ENCODE results near the gene LRRC53. TPM values are rescaled to one million over a fixed set of nuclear protein-coding genes. Genes with fewer than 3 reads are reported as not detected.

Gene LRRC53
- total RNA-seq, 1 donor from 2014 or later = 0.07 TPM

DNA sequence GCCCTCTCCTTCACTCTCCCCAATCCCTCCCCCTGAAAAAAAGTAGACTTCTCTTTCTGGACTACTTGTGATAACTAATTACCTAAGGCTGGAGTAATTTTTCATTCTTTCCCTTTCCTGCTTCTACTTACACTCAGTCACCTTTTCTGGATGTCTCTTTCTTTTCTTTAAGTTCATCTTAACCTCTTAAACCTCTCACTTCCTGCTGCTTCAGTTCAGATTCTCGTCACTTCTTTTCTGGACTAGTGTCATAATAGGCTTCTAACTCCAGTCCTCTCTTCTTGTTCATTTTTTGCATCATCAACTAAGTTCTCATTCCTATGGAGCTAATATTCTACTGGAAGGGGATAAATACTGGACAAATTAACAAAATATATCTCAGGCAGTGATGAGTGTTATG lies 75.4 kb downstream of the LRRC53 start:
- DNase-seq (ENCODE audit: low spot score, unreplicated experiment) = no peak
- Mint-ChIP-seq H3K27me3 (no peaks in the 10 kb centered on the region), H3K4me1 (ENCODE audit: low read depth) (no peaks in the 10 kb centered on the region), H3K4me3 (ENCODE audit: low read depth) (no peak overlapping the region), H3K9me3 (ENCODE audit: low read depth) (no peaks in the 10 kb centered on the region), H3K27ac (no peak overlapping the region), H3K36me3 (ENCODE audit: insufficient read depth) (no peaks in the 10 kb centered on the region)
- TF ChIP-seq, protein P1, sequence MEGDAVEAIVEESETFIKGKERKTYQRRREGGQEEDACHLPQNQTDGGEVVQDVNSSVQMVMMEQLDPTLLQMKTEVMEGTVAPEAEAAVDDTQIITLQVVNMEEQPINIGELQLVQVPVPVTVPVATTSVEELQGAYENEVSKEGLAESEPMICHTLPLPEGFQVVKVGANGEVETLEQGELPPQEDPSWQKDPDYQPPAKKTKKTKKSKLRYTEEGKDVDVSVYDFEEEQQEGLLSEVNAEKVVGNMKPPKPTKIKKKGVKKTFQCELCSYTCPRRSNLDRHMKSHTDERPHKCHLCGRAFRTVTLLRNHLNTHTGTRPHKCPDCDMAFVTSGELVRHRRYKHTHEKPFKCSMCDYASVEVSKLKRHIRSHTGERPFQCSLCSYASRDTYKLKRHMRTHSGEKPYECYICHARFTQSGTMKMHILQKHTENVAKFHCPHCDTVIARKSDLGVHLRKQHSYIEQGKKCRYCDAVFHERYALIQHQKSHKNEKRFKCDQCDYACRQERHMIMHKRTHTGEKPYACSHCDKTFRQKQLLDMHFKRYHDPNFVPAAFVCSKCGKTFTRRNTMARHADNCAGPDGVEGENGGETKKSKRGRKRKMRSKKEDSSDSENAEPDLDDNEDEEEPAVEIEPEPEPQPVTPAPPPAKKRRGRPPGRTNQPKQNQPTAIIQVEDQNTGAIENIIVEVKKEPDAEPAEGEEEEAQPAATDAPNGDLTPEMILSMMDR (IDR thresholded peaks at IDR 0.05; ENCODE audit: unreplicated experiment) = no peak

DNA sequence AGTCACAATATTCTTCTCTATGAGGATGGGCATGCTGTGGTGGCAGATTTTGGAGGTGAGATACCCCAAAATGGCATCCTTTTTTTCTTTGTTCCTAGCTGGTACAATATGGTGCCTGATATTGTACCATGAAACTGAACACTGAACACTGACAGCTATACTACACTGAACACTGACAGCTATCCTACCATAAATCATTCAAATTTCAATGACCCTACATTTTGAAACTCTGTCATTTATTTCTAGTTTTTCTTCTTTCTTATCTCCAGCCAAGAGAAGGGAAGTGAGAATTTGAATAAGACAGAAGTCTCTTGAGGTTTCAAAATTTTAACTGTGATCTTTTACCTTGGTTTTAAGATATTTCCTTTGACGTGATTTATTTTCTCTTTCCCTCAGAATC lies 76.3 kb downstream of the LRRC53 start:
- TF ChIP-seq, protein P1 (IDR thresholded peaks at IDR 0.05; ENCODE audit: unreplicated experiment) = no peak
- Mint-ChIP-seq H3K27ac (no peak overlapping the region), H3K9me3 (ENCODE audit: low read depth) (no peaks in the 10 kb centered on the region), H3K36me3 (ENCODE audit: insufficient read depth) (no peaks in the 10 kb centered on the region), H3K4me3 (ENCODE audit: low read depth) (no peak overlapping the region), H3K4me1 (ENCODE audit: low read depth) (no peaks in the 10 kb centered on the region), H3K27me3 (no peaks in the 10 kb centered on the region)
- DNase-seq (ENCODE audit: low spot score, unreplicated experiment) = no peak

DNA sequence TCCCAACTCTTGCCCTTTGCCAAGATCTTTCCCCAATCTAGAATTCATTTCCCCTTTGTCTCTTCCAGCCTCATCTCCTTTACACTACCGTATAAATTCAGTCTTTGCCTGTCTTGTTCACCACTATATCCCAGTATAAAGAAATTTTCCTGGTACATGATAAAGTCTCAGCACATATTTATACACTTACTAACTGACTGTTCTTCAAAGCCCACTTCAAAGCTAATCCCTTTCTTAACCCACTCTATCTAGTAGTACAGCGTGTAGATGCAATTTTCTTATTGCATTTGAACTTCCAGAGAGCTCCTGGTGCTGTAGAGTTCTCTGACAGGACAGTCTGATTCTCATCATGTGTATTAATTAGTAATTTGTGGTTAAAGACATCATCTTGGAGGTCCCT lies 78.1 kb downstream of the LRRC53 start:
- DNase-seq (ENCODE audit: low spot score, unreplicated experiment) = no peak
- Mint-ChIP-seq H3K27me3 (no peaks in the 10 kb centered on the region), H3K27ac (no peak overlapping the region), H3K4me3 (ENCODE audit: low read depth) (no peak overlapping the region), H3K9me3 (ENCODE audit: low read depth) (no peaks in the 10 kb centered on the region), H3K4me1 (ENCODE audit: low read depth) (peaks cover 5% of the 10 kb centered on the region), H3K36me3 (ENCODE audit: insufficient read depth) (no peaks in the 10 kb centered on the region)
- TF ChIP-seq, protein P1 (IDR thresholded peaks at IDR 0.05; ENCODE audit: unreplicated experiment) = no peak

- Mint-ChIP-seq H3K27me3 (no peaks in the 10 kb centered on the region), H3K4me1 (ENCODE audit: low read depth) (peaks cover 5% of the 10 kb centered on the region), H3K36me3 (ENCODE audit: insufficient read depth) (no peaks in the 10 kb centered on the region), H3K27ac (no peak overlapping the region), H3K4me3 (ENCODE audit: low read depth) (no peak overlapping the region), H3K9me3 (ENCODE audit: low read depth) (no peaks in the 10 kb centered on the region)
- TF ChIP-seq, protein P1 (IDR thresholded peaks at IDR 0.05; ENCODE audit: unreplicated experiment) = no peak
- DNase-seq (ENCODE audit: low spot score, unreplicated experiment) = no peak
These were observed 80.1 kb downstream of the LRRC53 start for GRCh38 chr1:74432325-74432724.

DNA sequence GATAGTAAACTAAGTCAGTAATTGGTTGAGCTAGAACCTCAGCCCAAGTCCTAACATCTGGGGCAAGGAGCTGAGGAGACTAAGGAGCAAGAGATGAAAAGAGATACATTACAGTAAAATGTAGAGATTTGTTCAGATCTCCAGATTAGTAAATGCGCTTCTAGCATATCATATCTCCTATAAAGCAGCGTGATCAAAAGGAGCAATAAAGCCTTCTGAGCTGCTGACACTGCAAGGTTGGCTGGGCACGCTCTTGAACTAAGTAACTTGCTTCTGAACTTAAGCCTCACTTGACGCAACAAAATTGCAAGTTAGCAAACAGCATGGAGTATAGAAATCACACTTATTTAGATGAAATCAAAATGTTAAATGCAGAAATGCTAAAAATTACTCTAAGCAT lies 80.9 kb downstream of the LRRC53 start:
- Mint-ChIP-seq H3K9me3 (ENCODE audit: low read depth) (no peaks in the 10 kb centered on the region), H3K27ac (no peak overlapping the region), H3K4me3 (ENCODE audit: low read depth) (no peak overlapping the region), H3K36me3 (ENCODE audit: insufficient read depth) (no peaks in the 10 kb centered on the region), H3K4me1 (ENCODE audit: low read depth) (peaks cover 5% of the 10 kb centered on the region), H3K27me3 (no peaks in the 10 kb centered on the region)
- TF ChIP-seq, protein P1 (IDR thresholded peaks at IDR 0.05; ENCODE audit: unreplicated experiment) = no peak
- DNase-seq (ENCODE audit: low spot score, unreplicated experiment) = no peak
